Measurements from ENCODE around the gene GFOD1.
"Not testable (repeated sequence)": the region's sequence is repeated elsewhere in the genome, so short reads cannot be mapped to it uniquely, and the experiment has no call there.

GFOD1 gene

DNA sequence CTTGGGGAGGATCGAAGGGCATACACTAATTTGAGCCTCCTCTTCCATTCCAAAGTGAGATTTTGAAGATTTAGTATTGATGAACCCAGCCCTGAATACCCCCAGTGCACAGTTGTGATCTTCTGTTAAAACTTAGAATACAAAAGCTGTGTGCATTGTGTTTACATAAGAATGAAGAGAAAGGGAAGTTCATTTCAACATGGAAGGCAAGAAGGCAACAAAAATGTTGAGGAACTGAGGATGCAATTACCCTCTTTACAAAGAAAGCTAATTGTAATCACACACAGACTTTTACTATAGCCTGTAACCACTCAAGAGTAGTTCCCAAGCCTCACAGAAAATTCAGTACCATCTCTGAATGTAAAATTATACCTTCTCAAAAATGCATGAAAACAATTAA is 49.3 kb downstream of the GFOD1 start:
- no peak for DNase-seq

DNA sequence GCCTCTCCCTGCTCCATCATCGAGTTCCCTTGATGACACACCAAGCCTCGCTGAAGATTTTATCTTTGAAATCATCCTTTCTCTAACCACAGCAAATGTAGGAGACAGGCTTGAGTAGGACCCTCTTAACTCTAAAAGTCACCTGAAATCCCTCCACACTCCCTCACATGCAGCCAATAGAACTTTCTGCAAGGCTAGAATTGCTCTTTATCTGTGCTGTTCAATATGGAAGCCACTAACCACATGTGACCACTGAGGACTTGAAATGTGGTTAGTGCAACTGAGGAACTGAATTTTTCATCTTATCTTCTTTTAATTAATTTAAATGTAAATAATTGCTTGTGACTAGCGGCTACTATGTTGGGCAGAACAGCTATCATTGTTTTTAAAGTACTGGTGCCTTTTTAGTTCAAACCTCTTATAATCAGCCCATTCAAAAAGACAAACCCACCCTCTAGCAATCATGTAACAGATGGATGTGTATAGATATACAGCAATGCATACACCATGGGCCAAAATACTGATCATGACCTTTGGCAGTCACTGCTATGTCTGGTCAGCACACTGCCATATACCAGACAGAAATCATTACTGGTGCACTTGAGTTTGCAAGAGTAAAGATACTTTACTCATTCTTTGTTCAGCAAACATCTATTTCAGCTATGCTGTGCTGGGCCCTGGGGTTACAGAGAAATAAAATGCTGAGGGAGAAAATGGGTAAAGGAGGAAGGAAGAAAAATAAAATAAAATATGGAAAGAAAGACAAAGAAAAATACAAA is 50.0 kb downstream of the GFOD1 start:
- DNase-seq = no peak

DNA sequence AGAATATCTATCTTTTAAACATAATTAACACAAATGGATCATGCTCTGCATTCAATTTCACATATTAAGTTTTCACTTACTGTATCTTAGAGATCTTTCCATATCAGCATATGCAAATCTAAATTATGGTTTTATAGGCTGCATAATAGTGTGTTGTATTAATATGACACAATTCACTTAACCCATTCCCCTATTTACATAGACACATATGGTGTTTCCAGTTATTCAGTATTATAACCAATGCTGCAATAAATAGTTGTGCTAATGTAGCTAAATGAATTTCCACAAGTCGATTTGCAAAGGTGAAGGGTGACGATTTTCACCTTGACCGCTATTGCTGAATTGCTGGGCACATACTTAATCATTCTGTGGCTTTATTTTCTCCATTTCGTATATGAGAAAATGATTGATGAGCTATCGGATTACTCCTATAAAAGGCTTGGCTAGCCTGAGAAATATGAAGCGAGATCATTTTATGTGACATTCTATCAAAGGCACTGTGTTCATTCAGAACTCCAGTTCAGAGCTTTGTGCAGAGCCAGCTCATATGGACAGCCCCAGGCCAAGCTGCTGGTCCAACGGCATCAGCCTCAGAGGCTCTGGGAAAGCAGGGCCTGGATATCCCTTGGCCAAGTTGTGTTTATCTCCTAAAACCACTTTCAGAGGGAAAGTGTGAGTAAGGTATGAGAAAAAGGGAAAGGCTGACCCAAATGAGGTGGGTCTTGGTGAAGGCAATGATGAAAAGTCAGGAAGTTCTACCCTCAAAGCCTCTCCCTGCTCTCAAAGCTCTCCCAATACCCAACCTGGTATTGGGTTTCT is 50.8 kb downstream of the GFOD1 start:
- DNase-seq = no peak

DNA sequence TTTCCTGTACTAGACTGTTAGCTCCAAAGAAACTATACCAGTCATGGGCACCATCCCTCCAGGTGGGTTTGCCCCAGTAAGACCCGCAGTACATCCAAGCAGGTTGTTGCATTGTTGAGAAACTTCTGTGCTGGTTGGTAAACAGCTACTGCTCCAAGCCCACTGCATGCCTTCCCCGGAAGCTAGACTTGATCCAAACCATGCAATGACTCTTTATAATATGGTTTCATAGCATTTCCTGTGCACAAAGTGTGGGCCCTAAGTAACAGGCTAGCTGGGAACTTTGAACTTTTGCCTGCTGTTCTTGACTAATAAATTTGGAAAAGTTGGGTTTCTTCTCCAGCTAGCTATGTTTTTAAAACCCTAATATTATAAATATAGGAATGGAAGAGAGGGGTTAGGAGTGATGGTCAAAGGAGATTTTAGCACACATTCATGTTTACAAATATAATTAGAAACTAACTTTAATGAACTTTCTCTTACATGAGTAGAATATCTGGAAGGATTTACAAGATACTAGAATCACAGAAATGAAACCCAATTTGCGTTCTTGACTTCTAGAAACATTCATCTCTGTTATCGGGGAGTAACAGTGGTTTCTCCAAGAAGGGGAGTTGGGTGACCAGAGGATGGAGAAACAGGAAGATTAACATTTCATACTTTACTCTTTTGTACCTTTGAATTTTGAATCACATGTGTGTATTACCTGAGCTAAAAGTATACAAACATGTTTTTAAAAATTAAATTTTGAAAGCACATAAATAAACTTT is 51.7 kb downstream of the GFOD1 start:
- no peak for DNase-seq

DNA sequence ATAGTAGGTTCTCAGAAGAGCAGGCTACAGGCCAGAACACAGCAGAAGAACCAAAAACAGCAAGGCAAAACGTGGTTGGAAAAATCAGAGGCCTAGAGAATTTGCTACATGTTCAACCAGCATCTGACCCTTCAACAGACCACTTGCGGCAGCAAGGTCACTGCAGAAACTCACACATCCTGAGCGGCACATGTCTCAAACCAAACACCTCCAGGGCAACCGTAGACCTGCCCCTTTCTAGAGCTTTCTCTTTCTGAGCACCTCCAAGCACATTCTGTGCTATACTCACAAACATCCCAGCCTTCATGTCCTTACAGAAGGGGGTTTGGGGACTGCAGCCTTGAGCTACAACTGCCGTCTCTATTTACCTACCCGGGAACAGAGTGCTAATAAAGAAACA is 52.6 kb downstream of the GFOD1 start:
- no peak for DNase-seq

DNA sequence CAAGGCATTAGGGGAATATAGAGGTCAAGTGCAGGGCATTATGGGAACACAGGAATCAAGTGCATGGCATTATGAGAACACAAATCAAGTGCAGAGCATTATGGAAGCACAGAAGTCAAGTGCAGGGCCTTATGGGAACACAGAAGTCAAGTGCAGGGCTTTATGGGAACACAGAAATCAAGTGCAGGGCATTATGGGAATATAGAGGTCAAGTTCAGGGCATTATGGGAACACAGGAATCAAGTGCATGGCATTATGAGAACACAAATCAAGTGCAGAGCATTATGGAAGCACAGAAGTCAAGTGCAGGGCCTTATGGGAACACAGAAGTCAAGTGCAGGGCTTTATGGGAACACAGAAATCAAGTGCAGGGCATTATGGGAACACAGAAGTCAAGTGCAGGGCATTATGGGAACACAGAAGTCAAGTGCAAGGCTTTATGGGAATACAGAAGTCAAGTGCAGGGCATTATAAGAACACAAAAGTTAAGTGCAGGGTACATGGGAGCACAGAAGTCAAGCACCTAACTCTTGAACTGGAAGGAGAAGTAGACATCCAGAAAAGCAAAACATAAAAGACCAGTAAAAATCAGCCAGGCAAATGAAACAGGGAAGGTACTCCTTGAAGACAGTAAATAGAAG is 53.1 kb downstream of the GFOD1 start:
- DNase-seq = not testable (repeated sequence)

DNA sequence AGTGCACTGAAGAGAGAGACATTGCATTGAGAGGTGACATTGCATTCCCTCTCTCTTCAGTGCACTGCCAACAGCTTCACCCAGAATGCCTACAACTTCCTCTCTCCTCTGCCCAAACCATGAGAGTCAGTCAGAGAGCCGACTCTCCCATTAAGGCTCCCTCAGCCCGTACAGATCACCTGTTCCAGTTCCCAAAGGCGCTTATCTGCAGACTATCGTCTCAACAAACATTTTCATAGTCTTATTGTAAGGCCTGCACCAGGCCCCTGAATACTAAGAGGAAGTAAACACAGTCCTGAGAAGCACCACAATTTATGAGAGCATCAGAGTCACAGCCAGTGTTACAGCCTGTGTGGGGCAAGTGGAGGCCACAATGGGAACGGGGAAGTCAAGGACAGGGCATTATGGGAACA is 53.7 kb downstream of the GFOD1 start:
- no peak for DNase-seq

DNA sequence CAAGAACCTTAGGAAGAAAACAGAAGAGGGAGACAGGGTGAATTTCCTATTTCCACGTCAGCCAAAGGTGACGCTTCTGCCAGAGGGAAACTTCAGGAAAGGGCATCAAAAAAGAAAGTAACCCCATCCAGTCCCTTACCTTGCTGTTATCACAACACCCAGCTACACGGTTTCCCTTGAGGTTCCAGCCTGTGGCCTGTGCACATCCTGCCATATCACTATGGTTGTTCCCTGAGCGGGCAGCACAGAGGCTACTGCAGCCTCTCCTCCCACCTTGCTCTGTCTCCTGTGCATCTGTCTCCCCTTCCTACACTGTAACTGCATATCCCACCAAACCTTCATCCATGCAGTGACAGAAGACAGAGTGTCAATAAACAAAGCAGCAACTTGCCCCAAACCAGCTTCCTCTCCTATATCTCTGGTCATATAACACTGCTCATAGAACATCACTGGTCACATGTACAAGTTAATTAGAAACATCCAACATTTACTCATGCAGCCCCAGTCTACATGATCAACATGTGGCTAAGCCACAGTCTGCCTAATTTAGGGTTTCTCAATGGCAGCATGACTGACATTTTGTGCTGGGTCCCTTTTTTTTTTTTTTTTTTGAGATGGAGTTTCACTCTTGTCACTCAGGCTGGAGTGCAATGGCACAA is 54.7 kb downstream of the GFOD1 start:
- DNase-seq = no peak

- DNase-seq = no peak
Measured at GRCh38 chr6:13431861-13432465, 55.4 kb downstream of the GFOD1 start.

DNA sequence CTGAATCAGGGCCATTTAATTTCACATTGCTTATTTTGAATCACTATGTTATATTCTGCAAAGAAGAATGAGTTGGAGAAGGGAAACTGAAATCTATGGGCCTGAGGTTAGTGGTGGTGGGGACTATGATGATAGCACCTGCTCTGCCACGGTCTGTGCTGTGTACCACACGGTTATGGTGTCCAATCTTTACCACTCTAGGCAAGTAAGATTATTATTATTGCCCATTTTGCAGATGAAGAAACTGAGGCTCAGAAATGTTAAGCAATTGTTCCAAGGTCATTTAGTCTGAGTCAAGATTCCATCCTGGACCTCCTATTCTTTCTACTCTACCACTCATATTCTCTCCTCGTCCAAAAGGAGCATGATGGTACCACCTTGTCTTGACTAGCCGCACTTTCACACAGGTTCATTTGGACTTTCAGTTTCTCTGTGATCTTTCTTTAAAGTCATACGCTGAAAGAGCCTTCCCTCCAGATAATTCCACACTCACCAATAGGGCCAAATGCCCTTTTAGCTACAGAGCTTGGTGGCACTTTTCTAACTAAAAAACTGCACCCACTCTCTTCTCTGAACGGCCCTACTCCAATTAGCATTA is 56.2 kb downstream of the GFOD1 start:
- DNase-seq = no peak

DNA sequence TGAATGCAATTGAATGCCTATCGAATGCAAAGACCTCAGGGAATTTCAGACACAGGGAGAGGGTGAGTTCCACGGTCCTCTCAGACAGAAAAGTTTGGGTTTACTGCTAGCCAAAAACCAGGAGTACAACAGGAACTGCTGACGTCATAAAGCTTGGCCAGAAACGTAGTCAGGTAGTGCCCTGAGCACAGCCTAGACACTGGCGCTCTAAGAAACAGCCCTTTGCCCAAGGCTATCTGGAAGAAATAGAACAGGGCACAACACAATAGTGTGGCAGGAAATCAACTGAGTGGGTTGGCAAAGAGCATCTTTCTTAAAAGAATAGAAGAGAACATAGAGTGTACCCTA is 58.0 kb downstream of the GFOD1 start:
- no peak for DNase-seq

- no peak for DNase-seq
Measured at GRCh38 chr6:13428583-13429405, 58.6 kb downstream of the GFOD1 start.

- no peak for DNase-seq
Measured at GRCh38 chr6:13427801-13428582, 59.4 kb downstream of the GFOD1 start.

GRCh38 chr6:13427316-13427715 is 60.1 kb downstream of the GFOD1 start:
- no peak for DNase-seq

DNA sequence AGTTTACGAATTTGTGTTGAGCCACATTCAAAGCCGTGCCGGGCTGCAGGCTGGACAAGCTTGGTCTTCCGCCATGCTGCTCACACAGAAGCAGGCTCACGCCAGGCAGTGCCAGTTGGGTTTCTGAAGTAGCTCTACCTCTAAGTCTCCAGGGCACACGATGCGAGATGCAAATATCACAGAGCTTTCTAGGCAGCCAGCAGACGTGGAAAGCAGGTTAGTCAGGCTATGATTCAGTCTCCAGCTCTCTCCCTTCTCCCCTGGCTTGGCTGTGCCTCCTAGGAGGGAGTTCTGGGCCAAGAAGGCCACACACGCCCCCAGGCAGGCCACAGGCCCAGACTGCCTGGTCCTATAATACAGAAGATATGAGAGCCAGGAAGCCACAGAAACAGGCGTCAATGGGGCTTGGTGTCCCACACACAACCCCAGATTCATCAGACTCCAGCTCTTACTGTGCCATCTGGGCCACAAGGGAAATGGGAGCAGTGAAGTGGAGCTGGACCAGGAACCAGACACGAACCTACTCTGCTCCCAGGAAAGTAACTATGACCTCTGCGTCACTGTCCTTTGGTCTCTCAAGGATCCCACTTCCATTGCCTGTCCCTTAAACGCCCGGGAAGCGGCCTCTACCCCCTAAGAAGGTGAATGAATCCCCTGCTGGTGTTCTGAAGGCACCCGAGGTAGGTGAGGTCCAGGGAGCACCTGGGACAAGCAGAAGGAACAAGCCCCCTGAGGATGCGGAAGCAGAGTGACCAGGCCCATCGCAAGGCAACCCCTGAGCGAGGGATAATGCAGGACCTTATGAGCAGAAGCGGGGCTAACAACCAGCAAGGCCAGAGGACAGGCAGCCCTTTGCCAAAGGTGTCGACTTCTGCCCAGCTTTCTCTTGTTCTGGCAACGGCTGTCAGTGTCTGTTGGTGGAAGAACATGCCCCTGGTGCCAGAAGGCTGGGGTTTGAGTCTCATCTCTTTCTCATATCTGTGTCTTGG is 61.2 kb downstream of the GFOD1 start:
- no peak for DNase-seq

DNA sequence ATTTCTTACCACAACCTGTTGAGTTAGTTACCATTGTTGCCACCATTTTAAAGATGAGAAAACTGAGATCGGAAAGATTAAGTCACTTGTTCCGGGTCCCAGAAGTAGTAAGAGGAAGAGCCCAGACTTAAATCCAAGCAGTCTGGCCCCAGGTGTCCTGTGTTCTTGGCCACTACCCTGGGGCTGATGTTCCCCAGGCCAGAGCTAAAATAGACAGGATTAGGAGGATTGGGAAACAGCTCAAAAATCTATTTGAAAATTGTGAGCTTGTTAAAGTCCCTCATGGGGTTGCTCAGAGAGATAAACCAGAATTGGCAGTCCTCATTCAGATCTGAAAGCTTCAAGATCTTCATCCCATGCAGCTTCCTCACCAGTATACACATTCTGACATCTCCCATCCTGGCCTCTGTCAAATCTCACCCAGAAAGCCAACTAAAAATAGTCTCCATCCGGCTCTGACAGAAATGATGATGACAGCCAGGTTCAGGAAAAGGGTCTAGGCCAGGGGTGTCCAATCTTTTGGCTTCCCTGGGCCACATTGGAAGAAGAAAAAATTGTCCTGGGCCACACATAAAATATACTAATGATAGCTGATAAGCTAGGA is 62.0 kb downstream of the GFOD1 start:
- no peak for DNase-seq

GRCh38 chr6:13423252-13423651 is 64.1 kb downstream of the GFOD1 start:
- DNase-seq = no peak

GRCh38 chr6:13422681-13423221 is 64.6 kb downstream of the GFOD1 start:
- no peak for DNase-seq
